GM18907 (cell line): Measurements from ENCODE around the gene SHOC1.
"Not testable (repeated sequence)": the region's sequence is repeated elsewhere in the genome, so short reads cannot be mapped to it uniquely, and the experiment has no call there.

Experiments used
- ATAC-seq: cut with Tn5 transposase; IDR thresholded peaks from one replicate; pipeline ENCODE4 v1.9.1; 2021; ENCODE audit warnings: mild to moderate bottlenecking, moderate library complexity; ENCODE audit not compliant: unreplicated experiment

Gene SHOC1

GRCh38 chr9:111794835-111795556 lies at the start of gene SHOC1:
TSS of gene SHOC1 (minus strand) at chr9:111794937. CDS start at chr9:111791418, 3,519 bp downstream.
- ATAC-seq: no peak

GRCh38 chr9:111843971-111844370 lies 49.2 kb upstream of the SHOC1 start:
- no peak for ATAC-seq

- peak; percentile 75 for ATAC-seq
Observed at GRCh38 chr9:111842313-111842712, 47.6 kb upstream of the SHOC1 start.

- no peak for ATAC-seq
Observed at GRCh38 chr9:111840442-111840841, 45.7 kb upstream of the SHOC1 start.

GRCh38 chr9:111839987-111840386 lies 45.2 kb upstream of the SHOC1 start:
- no peak for ATAC-seq

GRCh38 chr9:111839387-111839786 lies 44.6 kb upstream of the SHOC1 start:
- ATAC-seq: peak; percentile 58

- ATAC-seq: no peak
Observed at GRCh38 chr9:111838439-111838838, 43.7 kb upstream of the SHOC1 start.

- ATAC-seq: no peak
Observed at GRCh38 chr9:111836311-111836710, 41.6 kb upstream of the SHOC1 start.

GRCh38 chr9:111833941-111834340 lies 39.2 kb upstream of the SHOC1 start:
- no peak for ATAC-seq

- ATAC-seq: no peak
Observed at GRCh38 chr9:111832449-111832848, 37.7 kb upstream of the SHOC1 start.

GRCh38 chr9:111831371-111832108 lies 36.8 kb upstream of the SHOC1 start:
- no peak for ATAC-seq

GRCh38 chr9:111828193-111828592 lies 33.5 kb upstream of the SHOC1 start:
- no peak for ATAC-seq

- ATAC-seq: no peak
Observed at GRCh38 chr9:111825468-111826145, 30.9 kb upstream of the SHOC1 start.

GRCh38 chr9:111821006-111821528 lies 26.3 kb upstream of the SHOC1 start:
- ATAC-seq: no peak

GRCh38 chr9:111819360-111819759 lies 24.6 kb upstream of the SHOC1 start:
- ATAC-seq: no peak

- no peak for ATAC-seq
Observed at GRCh38 chr9:111815285-111816070, 20.7 kb upstream of the SHOC1 start.

GRCh38 chr9:111812337-111812736 lies 17.6 kb upstream of the SHOC1 start:
- no peak for ATAC-seq

GRCh38 chr9:111810908-111811307 lies 16.2 kb upstream of the SHOC1 start:
- ATAC-seq: no peak

GRCh38 chr9:111810415-111810814 lies 15.7 kb upstream of the SHOC1 start:
- not testable (repeated sequence) for ATAC-seq

- ATAC-seq: no peak
Observed at GRCh38 chr9:111807197-111807596, 12.5 kb upstream of the SHOC1 start.

GRCh38 chr9:111806259-111806658 lies 11.5 kb upstream of the SHOC1 start:
- ATAC-seq: no peak
